ENCODE results near the gene GSTP1. TPM values are rescaled to one million over a fixed set of nuclear protein-coding genes. Genes with fewer than 3 reads are reported as not detected.

Gene GSTP1
- total and polyA plus RNA-seq, 9 of the 15 experiments (the other 6 are each of a cell fraction or from before 2014, with no cell fraction given), result 592 to 2,150 (median 1,204) TPM

- TF ChIP-seq ARID3A (IDR thresholded peaks at IDR 0.05; ENCODE audit: borderline replicate concordance, low read depth, low read length) (no peak), USF1 (CRISPR knock-in tag; IDR thresholded peaks at IDR 0.05) (0 out of 2 replicates have a peak, but pooled peaks have one; percentile 19), ZNF133 (CRISPR knock-in tag; IDR thresholded peaks at IDR 0.05) (0 out of 2 replicates have a peak, but pooled peaks have one; percentile 34), HOXB6 (CRISPR knock-in tag; IDR thresholded peaks at IDR 0.05; ENCODE audit: borderline replicate concordance) (no peak), MYBL2 (IDR thresholded peaks at IDR 0.05; ENCODE audit: low read depth) (no peak), MYBL2 (CRISPR knock-in tag; IDR thresholded peaks at IDR 0.05; ENCODE audit: borderline replicate concordance) (no peak), ZNF431 (CRISPR knock-in tag; IDR thresholded peaks at IDR 0.05) (no peak), ZC3H4 (CRISPR knock-in tag; IDR thresholded peaks at IDR 0.05; ENCODE audit: borderline replicate concordance) (no peak), MTF1 (CRISPR knock-in tag; IDR thresholded peaks at IDR 0.05; ENCODE audit: borderline replicate concordance) (no peak), ZNF79 (CRISPR knock-in tag; IDR thresholded peaks at IDR 0.05; ENCODE audit: low read depth) (no peak), JUNB (CRISPR knock-in tag; conservative IDR thresholded peaks at IDR 0.05) (no peak), HNRNPH1 (optimal IDR thresholded peaks at IDR 0.05; ENCODE audit: low read depth, low read length) (no peak), FOXJ3 (CRISPR knock-in tag; IDR thresholded peaks at IDR 0.05) (no peak), STAT6 (CRISPR knock-in tag; IDR thresholded peaks at IDR 0.05) (peak; percentile 73; the same call in 1 of the 2 replicates), ZNF197 (CRISPR knock-in tag; IDR thresholded peaks at IDR 0.05; ENCODE audit: low read depth) (0 out of 2 replicates have a peak, but pooled peaks have one; percentile 6), RBM39 (optimal IDR thresholded peaks at IDR 0.05; ENCODE audit: low read depth, low read length) (no peak), GTF2A2 (tag; IDR thresholded peaks at IDR 0.05) (peak; percentile 84), HLTF (IDR thresholded peaks at IDR 0.05) (no peak), RAD21 (CRISPR knock-in tag; conservative IDR thresholded peaks at IDR 0.05 in 1 of 2, IDR thresholded peaks at IDR 0.05 in 1 of 2) (peak; percentile 68 to 70), CXXC5 (CRISPR knock-in tag; IDR thresholded peaks at IDR 0.05) (peak; percentile 85), BRD9 (IDR thresholded peaks at IDR 0.05; ENCODE audit: low read depth, partially characterized antibody) (no peak), ZFP30 (CRISPR knock-in tag; IDR thresholded peaks at IDR 0.05; ENCODE audit: borderline replicate concordance) (no peak)
Measured at GRCh38 chr11:67583247-67584204, at the start of gene GSTP1 (continued).
